Measurements from ENCODE around the gene ASIC3.

Gene ASIC3

GRCh38 chr7:151047976-151048815 is at the start of gene ASIC3:
TSS of gene ASIC3 (plus strand) at chr7:151048531. CDS start at chr7:151048886, 355 bp downstream.
- DNase-seq (ENCODE audit: low read depth) = no peak
- TF ChIP-seq, protein P1, sequence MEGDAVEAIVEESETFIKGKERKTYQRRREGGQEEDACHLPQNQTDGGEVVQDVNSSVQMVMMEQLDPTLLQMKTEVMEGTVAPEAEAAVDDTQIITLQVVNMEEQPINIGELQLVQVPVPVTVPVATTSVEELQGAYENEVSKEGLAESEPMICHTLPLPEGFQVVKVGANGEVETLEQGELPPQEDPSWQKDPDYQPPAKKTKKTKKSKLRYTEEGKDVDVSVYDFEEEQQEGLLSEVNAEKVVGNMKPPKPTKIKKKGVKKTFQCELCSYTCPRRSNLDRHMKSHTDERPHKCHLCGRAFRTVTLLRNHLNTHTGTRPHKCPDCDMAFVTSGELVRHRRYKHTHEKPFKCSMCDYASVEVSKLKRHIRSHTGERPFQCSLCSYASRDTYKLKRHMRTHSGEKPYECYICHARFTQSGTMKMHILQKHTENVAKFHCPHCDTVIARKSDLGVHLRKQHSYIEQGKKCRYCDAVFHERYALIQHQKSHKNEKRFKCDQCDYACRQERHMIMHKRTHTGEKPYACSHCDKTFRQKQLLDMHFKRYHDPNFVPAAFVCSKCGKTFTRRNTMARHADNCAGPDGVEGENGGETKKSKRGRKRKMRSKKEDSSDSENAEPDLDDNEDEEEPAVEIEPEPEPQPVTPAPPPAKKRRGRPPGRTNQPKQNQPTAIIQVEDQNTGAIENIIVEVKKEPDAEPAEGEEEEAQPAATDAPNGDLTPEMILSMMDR (IDR thresholded peaks at IDR 0.05; ENCODE audit: control insufficient read depth, extremely low read depth, insufficient read depth) = no peak
- H3K4me3 ChIP-seq (ENCODE audit: low read depth, low read length) = no peak within 1 kb of the TSS

DNA sequence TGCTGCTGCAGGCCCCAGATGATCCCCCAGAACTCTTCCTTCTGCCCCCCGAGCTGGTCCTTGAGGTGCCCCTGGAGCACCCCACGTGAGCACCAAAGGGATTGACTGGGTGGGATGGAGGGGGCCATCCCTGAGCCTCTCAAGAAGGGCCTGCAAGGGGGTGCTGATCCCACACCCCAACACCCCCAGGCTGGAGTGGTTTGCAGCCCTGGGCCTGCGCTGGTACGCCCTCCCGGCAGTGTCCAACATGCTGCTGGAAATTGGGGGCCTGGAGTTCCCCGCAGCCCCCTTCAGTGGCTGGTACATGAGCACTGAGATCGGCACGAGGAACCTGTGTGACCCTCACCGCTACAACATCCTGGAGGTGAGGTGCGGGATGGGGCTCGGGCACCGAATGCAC is 49.3 kb upstream of the ASIC3 start:
- no peak overlapping the region for H3K4me3 ChIP-seq (ENCODE audit: low read depth, low read length)
- DNase-seq (ENCODE audit: low read depth) = no peak
- TF ChIP-seq, protein P1 (IDR thresholded peaks at IDR 0.05; ENCODE audit: control insufficient read depth, extremely low read depth, insufficient read depth) = no peak

- TF ChIP-seq, protein P1 (IDR thresholded peaks at IDR 0.05; ENCODE audit: control insufficient read depth, extremely low read depth, insufficient read depth) = no peak
Observed at GRCh38 chr7:150999497-151000230, 48.7 kb upstream of the ASIC3 start.

DNA sequence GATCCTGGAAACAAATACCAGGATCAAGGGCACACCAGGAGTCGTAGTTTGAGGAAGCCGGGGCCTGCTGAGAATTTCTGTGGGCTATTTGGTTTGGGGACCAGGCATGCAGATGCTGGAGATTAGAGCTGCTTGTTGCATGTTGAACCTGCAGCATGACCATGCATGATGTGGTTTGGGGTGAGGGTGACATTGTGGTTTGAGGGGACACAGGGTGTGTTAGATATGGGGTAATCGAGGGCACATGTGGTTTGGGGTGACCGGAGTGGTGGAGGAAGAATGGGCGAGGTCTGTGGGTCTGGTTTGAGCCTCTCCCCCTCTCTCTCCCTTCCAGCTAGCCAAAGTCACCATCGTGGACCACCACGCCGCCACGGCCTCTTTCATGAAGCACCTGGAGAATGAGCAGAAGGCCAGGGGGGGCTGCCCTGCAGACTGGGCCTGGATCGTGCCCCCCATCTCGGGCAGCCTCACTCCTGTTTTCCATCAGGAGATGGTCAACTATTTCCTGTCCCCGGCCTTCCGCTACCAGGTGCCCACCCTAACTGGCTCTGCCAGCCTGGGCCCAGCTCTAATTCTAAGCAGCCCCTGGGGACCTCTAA is 47.3 kb upstream of the ASIC3 start:
- TF ChIP-seq, protein P1 (IDR thresholded peaks at IDR 0.05; ENCODE audit: control insufficient read depth, extremely low read depth, insufficient read depth) = no peak
- no peak overlapping the region for H3K4me3 ChIP-seq (ENCODE audit: low read depth, low read length)
- no peak for DNase-seq (ENCODE audit: low read depth)

More at GRCh38 chr7:150999497-151000230, 48.7 kb upstream of the ASIC3 start:
- DNase-seq (ENCODE audit: low read depth) = no peak
- no peak overlapping the region for H3K4me3 ChIP-seq (ENCODE audit: low read depth, low read length)

DNA sequence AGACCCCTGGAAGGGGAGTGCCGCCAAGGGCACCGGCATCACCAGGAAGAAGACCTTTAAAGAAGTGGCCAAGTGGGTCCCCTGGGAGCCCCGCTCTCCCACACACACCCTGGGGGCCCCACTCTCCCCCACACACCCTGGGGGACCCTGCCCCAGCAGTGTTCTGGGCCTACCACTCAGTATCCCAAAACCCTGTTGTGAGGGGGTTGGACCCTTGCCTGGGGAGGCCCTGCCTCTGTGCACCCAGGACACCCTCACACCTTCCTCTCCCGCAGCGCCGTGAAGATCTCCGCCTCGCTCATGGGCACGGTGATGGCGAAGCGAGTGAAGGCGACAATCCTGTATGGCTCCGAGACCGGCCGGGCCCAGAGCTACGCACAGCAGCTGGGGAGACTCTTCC is 46.8 kb upstream of the ASIC3 start:
- no peak for DNase-seq (ENCODE audit: low read depth)
- TF ChIP-seq, protein P1 (IDR thresholded peaks at IDR 0.05; ENCODE audit: control insufficient read depth, extremely low read depth, insufficient read depth) = no peak

DNA sequence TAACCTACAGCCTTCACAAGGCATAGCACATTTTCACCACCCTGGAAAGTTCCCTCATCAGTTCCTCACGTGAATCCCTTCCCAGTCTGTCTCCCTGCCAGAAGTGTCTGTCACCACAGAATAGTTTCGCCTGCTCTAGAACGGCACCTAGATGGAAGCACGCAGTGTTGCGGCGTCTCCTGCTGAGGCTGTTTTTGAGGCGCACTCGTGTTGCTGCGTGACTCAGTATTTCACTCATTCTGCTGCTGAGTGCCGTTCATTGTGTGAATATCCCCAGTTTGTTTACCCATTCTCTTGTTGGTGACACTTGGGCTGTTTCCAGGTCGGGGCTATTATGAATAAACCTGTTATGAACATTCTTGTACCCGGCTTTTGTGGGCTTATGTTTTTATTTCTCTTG is 44.8 kb upstream of the ASIC3 start:
- DNase-seq (ENCODE audit: low read depth) = no peak
- TF ChIP-seq, protein P1 (IDR thresholded peaks at IDR 0.05; ENCODE audit: control insufficient read depth, extremely low read depth, insufficient read depth) = no peak
- H3K4me3 ChIP-seq (ENCODE audit: low read depth, low read length) = no peak overlapping the region

More for the DNA sequence above, 46.8 kb upstream of the ASIC3 start:
- H3K4me3 ChIP-seq (ENCODE audit: low read depth, low read length) = no peak overlapping the region
